Measurements from ENCODE around the gene PIGW.

The PIGW gene

DNA sequence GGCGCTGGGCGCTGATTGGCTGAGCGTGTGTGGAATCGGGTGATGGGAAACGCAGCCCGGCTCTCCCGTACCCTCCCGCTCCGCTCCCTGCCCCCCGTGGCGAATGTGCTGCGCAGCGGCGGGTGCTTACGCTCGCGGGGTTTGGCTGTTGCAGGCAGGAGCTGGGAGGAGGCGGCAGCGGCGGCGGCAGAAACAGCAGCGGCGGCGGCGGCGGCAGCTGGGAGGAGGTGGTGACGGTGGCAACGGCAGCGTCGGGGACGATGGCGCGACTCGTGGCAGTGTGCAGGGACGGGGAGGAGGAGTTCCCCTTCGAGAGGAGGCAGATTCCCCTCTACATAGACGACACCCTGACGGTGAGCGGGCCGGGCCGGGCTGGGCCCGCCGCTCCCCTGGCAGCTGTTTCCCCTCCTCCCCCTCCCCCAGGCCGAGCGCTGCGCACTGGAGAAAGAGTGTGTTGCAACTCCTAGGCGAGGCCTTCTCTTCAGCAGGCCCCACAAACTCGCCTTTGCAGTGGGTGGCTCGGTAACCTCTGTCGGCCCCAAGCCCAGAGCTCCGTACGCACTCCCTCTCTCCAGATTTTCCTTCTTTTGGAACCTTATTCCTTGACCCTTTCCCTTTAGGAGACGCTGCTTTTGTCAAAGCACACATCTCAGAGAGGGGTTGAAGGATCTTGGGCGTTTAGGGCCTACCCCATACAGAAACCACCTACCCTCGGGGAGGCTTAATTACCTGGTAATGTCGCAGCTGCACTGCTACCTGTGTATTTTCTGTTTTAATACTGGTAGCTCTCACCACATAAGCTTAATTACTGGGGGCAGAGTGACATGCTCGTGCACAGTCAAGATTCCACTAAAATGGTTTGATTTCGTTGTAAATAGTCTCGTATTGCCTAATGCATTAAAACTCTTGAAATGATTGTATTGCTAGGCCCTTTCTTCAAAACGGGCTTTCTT is 11.0 kb downstream of the PIGW start:
- DNase-seq (ENCODE audit: low spot score) = peak; percentile 96

DNA sequence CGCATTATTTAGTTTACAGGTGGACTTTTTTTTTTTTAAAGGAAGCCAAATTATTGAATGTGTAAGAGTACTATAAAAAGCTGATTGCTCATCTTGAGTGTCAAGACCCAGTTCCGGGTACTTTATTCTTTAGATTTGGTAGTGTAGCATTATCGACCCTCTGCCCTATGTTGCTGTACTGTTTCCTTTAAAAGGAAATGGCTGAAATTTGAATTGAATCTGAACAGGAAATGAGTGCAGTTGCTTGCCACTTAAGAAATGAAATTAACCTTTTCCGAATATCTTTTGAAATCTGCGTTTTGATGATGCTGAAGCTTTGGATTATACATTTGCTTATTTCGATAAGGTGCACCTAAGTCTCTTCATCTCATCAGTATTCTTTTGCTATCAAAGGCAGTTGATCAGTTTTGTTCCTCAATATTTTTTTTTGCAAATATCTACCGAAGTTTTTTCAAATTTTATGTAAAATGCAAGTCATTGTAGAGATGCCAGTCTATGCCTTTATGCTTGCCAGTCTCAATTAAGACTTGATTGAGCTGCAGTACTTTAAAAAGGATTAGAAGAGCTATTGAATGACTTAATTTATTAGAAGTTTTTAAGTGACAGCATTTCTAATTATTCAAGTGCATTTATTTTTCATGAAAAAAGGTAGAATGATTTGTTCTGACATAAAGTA is 11.8 kb downstream of the PIGW start:
- peak; percentile 54 for DNase-seq (ENCODE audit: low spot score)

DNA sequence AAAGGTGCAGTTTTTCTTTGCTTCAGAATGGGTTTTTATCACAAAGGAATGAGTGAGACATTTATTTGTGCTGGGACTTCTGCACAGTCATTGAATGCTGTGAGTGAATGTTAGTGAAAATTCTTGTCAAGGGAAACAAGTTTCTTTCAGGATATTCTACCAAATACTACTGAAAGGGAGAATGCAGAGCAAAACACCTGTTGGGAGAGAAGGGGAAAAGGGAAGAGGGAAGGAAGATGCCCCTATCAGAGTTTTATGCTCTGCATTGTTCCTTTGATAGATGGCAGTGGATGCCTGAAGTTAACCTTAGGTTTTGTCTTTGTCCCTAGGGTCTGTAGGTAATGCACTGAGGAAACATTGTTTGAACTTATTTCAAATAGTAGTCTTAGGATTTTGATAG is 13.0 kb downstream of the PIGW start:
- DNase-seq (ENCODE audit: low spot score) = no peak

DNA sequence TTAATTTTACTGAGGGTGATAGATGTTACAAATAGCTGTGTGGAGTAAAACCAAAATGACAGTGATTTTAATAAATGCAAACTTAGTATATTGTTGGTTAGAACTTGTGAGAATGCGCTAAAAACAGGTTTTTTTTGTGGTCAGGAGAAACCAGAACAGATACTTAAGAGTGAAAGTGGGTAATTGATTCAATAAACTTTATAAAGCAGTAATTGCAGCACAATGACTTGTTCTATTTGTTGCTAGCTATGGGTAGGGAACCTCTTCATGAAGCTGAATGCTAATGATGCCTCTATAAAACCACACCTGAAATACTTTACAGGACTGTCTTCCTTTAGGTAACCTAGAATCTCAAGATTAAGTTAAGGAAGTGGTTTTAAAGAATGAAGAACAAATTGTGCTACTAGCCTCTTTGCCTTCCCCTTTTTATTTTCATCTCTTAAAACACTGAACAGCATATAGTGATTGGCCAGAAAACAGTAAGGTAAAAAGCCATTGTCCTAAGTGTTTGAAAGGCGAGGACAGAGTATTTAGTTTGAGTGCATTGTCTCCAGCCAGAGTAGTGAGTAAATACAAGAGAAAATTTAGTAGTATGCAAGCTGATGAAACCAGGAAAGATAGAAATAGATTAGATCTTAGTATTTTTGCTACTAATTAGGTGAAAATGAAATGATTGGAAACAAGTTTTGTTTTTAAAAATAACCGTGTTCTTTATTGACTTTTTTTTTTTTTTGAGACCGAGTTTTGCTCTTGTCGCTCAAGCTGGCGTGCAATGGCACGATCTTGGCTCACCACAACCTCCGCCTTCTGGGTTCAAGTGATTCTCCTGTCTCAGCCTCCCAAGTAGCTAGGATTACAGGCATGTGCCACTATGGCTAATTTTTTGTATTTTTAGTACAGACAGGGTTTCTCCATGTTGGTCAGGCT is 16.0 kb downstream of the PIGW start:
- peak; percentile 51 for DNase-seq (ENCODE audit: low spot score)

DNA sequence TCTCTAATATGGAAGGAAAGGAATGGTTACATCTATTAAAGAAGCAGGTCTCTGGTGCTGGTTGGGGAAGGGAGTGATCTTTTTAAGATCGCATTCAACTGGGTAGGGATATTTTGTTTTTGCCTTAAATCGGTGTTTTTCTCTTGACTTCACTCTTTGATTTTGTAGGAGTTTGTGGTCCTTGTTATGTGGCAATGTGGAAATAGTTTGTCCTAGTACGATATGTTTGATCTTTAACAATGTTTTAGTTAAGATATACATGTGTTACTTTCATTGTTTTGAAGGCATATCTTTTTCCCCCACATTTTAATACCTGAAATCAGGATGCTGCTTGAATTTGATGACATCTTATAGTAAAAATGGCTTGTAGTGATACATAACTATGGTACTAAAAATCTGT is 18.7 kb downstream of the PIGW start:
- no peak for DNase-seq (ENCODE audit: low spot score)

DNA sequence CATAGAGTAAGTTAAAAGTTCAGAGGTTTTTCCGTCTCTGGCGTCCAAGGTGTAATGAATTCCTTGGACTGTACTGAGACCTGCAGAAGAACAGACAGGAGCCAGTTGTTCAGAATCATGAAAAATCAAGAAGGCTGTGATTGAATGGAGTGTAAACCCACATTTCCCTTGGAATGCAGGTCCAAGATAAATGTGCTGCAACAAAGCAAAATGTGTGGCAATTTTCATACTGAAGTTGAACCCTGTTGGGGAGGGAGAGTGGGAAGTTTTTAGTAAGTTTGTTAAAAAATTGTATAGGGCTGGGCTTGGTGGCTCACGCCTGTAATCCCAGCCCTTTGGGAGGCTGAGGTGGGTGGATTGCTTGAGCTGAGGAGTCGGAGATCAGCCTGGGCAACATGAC is 31.3 kb downstream of the PIGW start:
- DNase-seq (ENCODE audit: low spot score) = no peak

DNA sequence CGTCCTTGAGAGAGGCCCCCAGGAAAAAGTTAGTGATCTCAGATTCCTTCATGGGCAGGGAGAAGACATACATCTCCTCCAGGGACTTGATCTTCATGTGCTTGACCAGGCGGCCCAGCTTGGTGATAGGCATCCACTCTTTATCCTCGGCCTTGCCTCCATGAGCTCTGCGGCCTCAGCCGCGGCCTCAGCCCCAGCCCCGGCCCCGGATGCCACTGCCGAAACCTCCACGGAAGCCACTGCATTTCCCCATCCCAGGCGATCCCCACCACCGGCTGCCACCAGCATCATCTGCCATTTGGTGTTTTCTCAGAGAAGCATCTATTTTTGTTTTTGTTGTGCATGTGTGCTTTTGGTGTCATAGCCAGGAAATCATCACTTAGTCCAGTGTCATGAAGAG is 40.2 kb downstream of the PIGW start:
- DNase-seq (ENCODE audit: low spot score) = no peak

DNA sequence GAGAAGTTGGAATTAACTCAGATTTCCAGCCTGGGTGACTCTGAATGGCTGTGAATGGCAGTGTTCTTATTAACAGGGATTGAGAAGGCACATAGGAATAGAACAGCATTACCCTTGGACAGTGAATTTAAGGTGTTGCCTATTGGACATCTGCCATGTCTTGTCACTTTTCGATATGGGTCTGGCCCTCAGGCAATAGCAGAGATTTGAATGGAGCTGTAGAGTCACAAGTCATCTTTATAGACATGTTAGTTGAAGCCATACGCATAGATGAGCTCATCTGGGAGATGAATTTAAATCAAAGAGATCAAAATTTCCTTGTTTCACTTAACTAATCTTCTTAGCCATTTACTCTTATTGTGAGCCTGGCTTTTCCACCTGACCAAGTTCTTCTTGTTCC is 42.0 kb downstream of the PIGW start:
- no peak for DNase-seq (ENCODE audit: low spot score)

DNA sequence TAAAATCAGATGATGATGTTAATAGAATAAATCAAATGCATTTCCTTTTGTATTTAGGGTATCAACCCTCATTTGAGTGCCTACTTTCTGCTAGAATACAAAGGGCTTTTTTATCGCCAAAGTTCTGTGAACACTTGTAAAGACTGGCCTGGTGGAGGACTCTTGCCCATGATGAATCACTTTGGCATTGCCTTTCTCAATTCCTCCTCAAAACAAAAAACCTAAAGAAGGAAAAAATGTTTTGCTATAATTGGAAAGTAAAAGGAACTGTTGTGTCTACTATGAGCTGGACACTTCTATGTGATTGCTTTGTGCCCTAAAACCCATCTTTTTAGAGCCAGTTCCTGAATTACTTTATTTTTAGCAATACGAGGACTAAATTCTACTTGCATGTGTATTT is 43.9 kb downstream of the PIGW start:
- no peak for DNase-seq (ENCODE audit: low spot score)

DNA sequence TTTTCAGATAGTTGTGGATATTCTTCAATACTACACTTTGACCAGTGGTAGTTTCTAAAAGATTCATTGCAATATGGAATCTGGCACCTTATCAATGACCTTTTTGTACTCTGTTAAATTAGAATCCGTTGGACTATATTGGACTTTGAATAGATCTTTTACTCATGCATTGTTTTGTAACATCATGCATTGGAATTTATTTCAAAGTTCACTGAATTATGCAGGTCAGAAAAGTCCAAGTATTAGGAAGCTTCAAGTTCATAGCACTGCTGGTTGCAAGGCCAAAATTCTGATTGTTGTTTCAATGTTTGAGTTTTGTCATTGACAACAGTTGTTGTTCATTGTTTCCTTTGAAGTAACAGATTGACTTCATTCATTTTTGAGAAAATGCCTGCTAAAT is 49.0 kb downstream of the PIGW start:
- no peak for DNase-seq (ENCODE audit: low spot score)

DNA sequence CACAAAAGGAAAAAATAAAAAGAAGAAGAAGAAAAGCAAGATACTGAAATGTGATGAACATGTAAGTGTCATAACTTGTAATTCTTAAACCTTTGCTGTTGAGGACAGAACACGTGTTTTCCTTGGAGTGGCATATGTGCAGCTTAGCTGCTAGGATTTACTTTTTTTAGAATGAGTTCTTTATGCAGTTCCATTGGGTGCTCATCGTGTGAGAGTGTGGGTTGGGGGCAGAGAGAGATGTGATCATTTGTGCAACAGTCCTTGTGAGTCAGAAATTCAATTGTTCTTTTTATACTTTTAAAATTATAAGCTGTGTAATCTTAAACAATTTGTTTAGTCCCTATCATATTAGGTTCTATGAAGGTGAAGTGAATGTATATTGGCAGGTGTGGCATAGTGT is 51.4 kb downstream of the PIGW start:
- no peak for DNase-seq (ENCODE audit: low spot score)
